Measurements from ENCODE around the gene SIRPA.

- TF ChIP-seq CTCF (IDR thresholded peaks at IDR 0.05; ENCODE audit: insufficient read depth, low read length) (no peak), POLR2AphosphoS5 (IDR thresholded peaks at IDR 0.05; ENCODE audit: low read depth) (no peak)
Measured at GRCh38 chr20:1855109-1855508, 40.1 kb upstream of the SIRPA start.

Data from HL-60 (cell line).